H1 (cell line): ENCODE data around the gene PPP1R13B. TPM values are rescaled to one million over a fixed set of nuclear protein-coding genes. Genes with fewer than 3 reads are reported as not detected.

Experiments
- CTCF ChIA-PET: fragments of 300-600 bp; sonication (Branson Sonifier 250); formaldehyde crosslinking; loops from one replicate; lab custom pipeline; 2021; ENCODE audit not compliant: partially characterized antibody; lab: Charles Lee
- POLR2A ChIA-PET: fragments of 300-600 bp; sonication (Branson Sonifier 250); formaldehyde crosslinking; loops from one replicate; lab custom pipeline; 2021; ENCODE audit warnings: inconsistent platforms; ENCODE audit not compliant: partially characterized antibody; lab: Charles Lee
- DNase-seq, 2 experiments: peaks; one replicate each; pipeline versions ENCODE4 v3.0.0 to v3.0.0-alpha.2; 2010 to 2022; ENCODE audit warnings: low spot score in 2 of 2, low read depth in 1 of 2, mixed read lengths in 1 of 2
- FAIRE-seq: peaks from 2 replicates; lab custom pipeline; 2011; peaks lifted over from hg19 to GRCh38; lab: Jason Lieb, UNC
- H2AFZ ChIP-seq: 2 replicates; pipeline ENCODE4 v1.8.1; 2012; ENCODE audit warnings: low read length, inconsistent platforms
- H2AK5ac ChIP-seq: 2 replicates; pipeline ENCODE4 v1.6.1; 2013; ENCODE audit warnings: low read depth, low read length
- H2BK120ac ChIP-seq: replicated peaks from 2 replicates; pipeline ENCODE3; 2013; ENCODE audit warnings: low read depth, low read length, inconsistent platforms
- H2BK12ac ChIP-seq: 2 replicates; pipeline ENCODE4 v1.6.1; 2013; ENCODE audit warnings: low read depth, low read length
- H2BK15ac ChIP-seq: 2 replicates; pipeline ENCODE4 v1.6.1; 2013; ENCODE audit warnings: low read length
- H2BK20ac ChIP-seq: 2 replicates; pipeline ENCODE4 v1.6.1; 2013; ENCODE audit warnings: low read length
- H2BK5ac ChIP-seq: 2 replicates; pipeline ENCODE4 v1.6.1; 2013; ENCODE audit warnings: low read depth, low read length
- H3K14ac ChIP-seq: 2 replicates; pipeline ENCODE4 v1.6.1; 2013; ENCODE audit warnings: inconsistent platforms; ENCODE audit not compliant: insufficient read length
- H3K18ac ChIP-seq: 2 replicates; pipeline ENCODE4 v1.6.1; 2013; ENCODE audit warnings: low read length; ENCODE audit errors: extremely low read depth
- H3K23ac ChIP-seq: 2 replicates; pipeline ENCODE4 v1.6.1; 2013; ENCODE audit warnings: inconsistent platforms; ENCODE audit not compliant: insufficient read length
- H3K23me2 ChIP-seq: 2 replicates; pipeline ENCODE4 v1.6.1; 2013; ENCODE audit warnings: low read depth, low read length
- H3K27ac ChIP-seq: 2 replicates; pipeline ENCODE4 v1.6.1; 2011; ENCODE audit warnings: low read depth, low read length, inconsistent platforms
- H3K27me3 ChIP-seq, 4 experiments: replicated peaks in 1 of 4; 1 replicate in 1 of 4; 2 replicates in 3 of 4; pipeline versions ENCODE4 v1.6.1 to v1.8.1; 2011 to 2013; ENCODE audit warnings: low read length in 3 of 4, mild to moderate bottlenecking in 3 of 4, inconsistent platforms in 2 of 4, mixed read lengths in 2 of 4, moderate library complexity in 1 of 4; ENCODE audit not compliant: control insufficient read depth in 3 of 4, insufficient read depth in 3 of 4; ENCODE audit errors: extremely low read depth in 1 of 4
- H3K36me3 ChIP-seq, 4 experiments: 2 replicates each; pipeline versions ENCODE4 v1.6.1 to v1.8.1; 2011 to 2013; ENCODE audit warnings: mild to moderate bottlenecking in 4 of 4, low read length in 3 of 4, moderate library complexity in 2 of 4, control low read depth in 1 of 4, inconsistent platforms in 1 of 4; ENCODE audit not compliant: insufficient read depth in 4 of 4, control insufficient read depth in 2 of 4
- H3K4ac ChIP-seq: replicated peaks from 2 replicates; pipeline ENCODE3; 2013; ENCODE audit warnings: low read length, low read depth, mixed read lengths, inconsistent platforms; ENCODE audit not compliant: insufficient read length
- H3K4me1 ChIP-seq, 4 experiments: replicated peaks in 1 of 4; 1 replicate in 1 of 4; 2 replicates in 3 of 4; pipeline versions ENCODE4 v1.6.1 to v1.8.1; 2011 to 2013; ENCODE audit warnings: low read length in 3 of 4, inconsistent platforms in 2 of 4, mixed read lengths in 1 of 4; ENCODE audit not compliant: insufficient read depth in 4 of 4, control insufficient read depth in 3 of 4
- H3K4me2 ChIP-seq, 2 experiments: 2 replicates each; pipeline versions ENCODE4 v1.6.1 to v1.8.1; 2011 to 2013; ENCODE audit warnings: low read depth in 2 of 2, low read length in 2 of 2, control low read depth in 1 of 2, inconsistent platforms in 1 of 2, mild to moderate bottlenecking in 1 of 2; ENCODE audit not compliant: insufficient read depth in 1 of 2
- H3K4me3 ChIP-seq, 4 experiments: fragments of 200-600, 300-600 bp in 1 of 4; sonication (generic), shearing (Covaris generic), sonication (Bioruptor Twin) in 1 of 4; 2 replicates each; pipeline versions ENCODE4 v1.5.1 to v1.8.1; 2011 to 2016; ENCODE audit warnings: low read length in 4 of 4, low read depth in 3 of 4, control low read depth in 2 of 4, inconsistent platforms in 2 of 4, mild to moderate bottlenecking in 2 of 4, mixed read lengths in 1 of 4, moderate library complexity in 1 of 4; ENCODE audit not compliant: insufficient read depth in 2 of 4; ENCODE audit errors: extremely low read depth in 1 of 4
- H3K56ac ChIP-seq: replicated peaks from 2 replicates; pipeline ENCODE3; 2013; ENCODE audit warnings: low read depth, mild to moderate bottlenecking, mixed read lengths, low read length, inconsistent platforms; ENCODE audit not compliant: insufficient read length
- H3K79me1 ChIP-seq: 2 replicates; pipeline ENCODE4 v1.6.1; 2013; ENCODE audit warnings: low read depth, low read length, control low read depth
- H3K79me2 ChIP-seq, 2 experiments: 2 replicates each; pipeline versions ENCODE4 v1.6.1 to v1.8.1; 2012 to 2013; ENCODE audit warnings: low read length in 2 of 2, mild to moderate bottlenecking in 2 of 2, inconsistent platforms in 1 of 2; ENCODE audit not compliant: insufficient read depth in 2 of 2, control insufficient read depth in 1 of 2
- H3K9ac ChIP-seq, 4 experiments: replicated peaks in 1 of 4; 1 replicate in 1 of 4; 2 replicates in 3 of 4; pipeline versions ENCODE4 v1.6.1 to v1.8.1; 2011 to 2013; ENCODE audit warnings: low read depth in 3 of 4, low read length in 3 of 4, control low read depth in 2 of 4, mild to moderate bottlenecking in 2 of 4, moderate library complexity in 2 of 4, inconsistent platforms in 1 of 4; ENCODE audit errors: extremely low read depth in 1 of 4
- H3K9me3 ChIP-seq, 2 experiments: 2 replicates each; pipeline versions ENCODE4 v1.6.1 to v1.8.1; 2012 to 2013; ENCODE audit warnings: mild to moderate bottlenecking in 2 of 2, moderate library complexity in 2 of 2, control low read depth in 1 of 2, inconsistent platforms in 1 of 2, low read depth in 1 of 2, low read length in 1 of 2, mixed read lengths in 1 of 2; ENCODE audit not compliant: insufficient read depth in 2 of 2
- H4K20me1 ChIP-seq, 2 experiments: replicated peaks in 1 of 2; 2 replicates each; pipeline versions ENCODE3 to v1.8.1; 2011 to 2013; ENCODE audit warnings: inconsistent platforms in 2 of 2, low read length in 2 of 2, mild to moderate bottlenecking in 1 of 2; ENCODE audit not compliant: insufficient read depth in 2 of 2, control insufficient read depth in 1 of 2
- H4K5ac ChIP-seq: 2 replicates; pipeline ENCODE4 v1.6.1; 2013; ENCODE audit warnings: low read length, low read depth, mixed read lengths, inconsistent platforms; ENCODE audit not compliant: insufficient read length
- H4K8ac ChIP-seq: 2 replicates; pipeline ENCODE4 v1.8.0; 2013; ENCODE audit warnings: mild to moderate bottlenecking, moderate library complexity, low read length, inconsistent platforms; ENCODE audit not compliant: insufficient read depth; ENCODE audit errors: extremely low read depth
- H4K91ac ChIP-seq: replicated peaks from 2 replicates; pipeline ENCODE3; 2013; ENCODE audit warnings: low read length, mixed read lengths, inconsistent platforms; ENCODE audit not compliant: insufficient read length
- ASH2L ChIP-seq: fragments of 200-600, 300-600 bp; sonication (generic); IDR thresholded peaks from one replicate; pipeline ENCODE4 v1.7.1; 2017; ENCODE audit warnings: low read length
- WGBS, 2 experiments: shearing (Covaris generic) in 1 of 2; methylation state at CpG; one replicate each; pipeline versions ENCODE4 v1.1.6 to v1.1.7; 2013 to 2015; ENCODE audit warnings: low lambda C conversion rate in 2 of 2, mixed read lengths in 2 of 2, inconsistent platforms in 1 of 2, low coverage in 1 of 2, missing lambda C conversion rate in 1 of 2; ENCODE audit not compliant: insufficient replicate concordance in 2 of 2, insufficient coverage in 1 of 2, insufficient read length in 1 of 2; ENCODE audit errors: extremely low coverage in 1 of 2, missing lambda C conversion rate in 1 of 2; 5-methylcytosine and 5-hydroxymethylcytosine counted together
- polyA plus RNA-seq, 7 experiments: library from polyadenylated mRNA; depleted of rRNA in 3 of 7; stranded (reverse) in 5 of 7; unstranded in 2 of 7; fragments of >200 nt in 5 of 7; fragments of 200-250 nt in 2 of 7; gene quantifications; 1 replicate in 5 of 7; 2 replicates in 1 of 7; 4 replicates in 1 of 7; pipeline versions ENCODE4 v1.2.1 to v1.2.3, GENCODE V29; 2011 to 2013; ENCODE audit warnings: missing spikeins in 2 of 7, mixed read lengths in 2 of 7
- total RNA-seq: library from RNA; stranded (reverse); fragmentation: NEBNext Ultra II Directional; extraction: Animal tissue kit (Norgen Biotek cat#: 25700); gene quantifications from 2 replicates; pipeline ENCODE4 v1.2.1, GENCODE V29; 2021
- TF ChIP-seq, protein P1 (sequence below): IDR thresholded peaks from 2 replicates; pipeline ENCODE4 v1.6.1; 2012; ENCODE audit warnings: inconsistent platforms

Gene PPP1R13B
- total and polyA plus RNA-seq, 2 of the 8 experiments (the other 6 are each of a cell fraction or from before 2014, with no cell fraction given) = 2.6 to 8.9 TPM

DNA sequence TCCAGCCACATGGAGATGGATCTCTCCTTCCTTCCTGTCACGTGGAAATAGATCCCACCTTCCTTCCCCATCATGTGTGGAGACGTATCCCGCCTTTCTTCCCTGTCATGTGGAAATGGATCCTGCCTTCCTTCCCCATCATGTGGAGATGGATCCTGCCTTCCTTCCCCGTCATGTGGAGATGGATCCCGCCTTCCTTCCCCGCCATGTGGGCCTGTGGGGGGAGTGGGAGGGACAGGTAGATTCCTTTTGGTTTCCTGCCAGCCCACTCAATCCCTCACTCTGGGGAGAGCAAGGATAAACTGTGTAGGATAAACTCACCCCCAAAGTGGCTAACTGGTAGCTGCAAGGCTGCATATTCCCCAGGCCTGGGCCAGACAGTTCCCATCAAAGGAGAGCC is 49.2 kb upstream of the PPP1R13B start:
- H3K4me1 ChIP-seq = no peaks in the 10 kb centered on the region
- H3K36me3 ChIP-seq = no peaks in the 10 kb centered on the region
- 0 out of 2 replicates have a peak overlapping the region, but pooled peaks have one; percentile 40 for H2AK5ac ChIP-seq
- no peak overlapping the region for H4K91ac ChIP-seq
- no peak overlapping the region for H3K14ac ChIP-seq
- H2AFZ ChIP-seq = no peak overlapping the region
- no peak overlapping the region for H4K8ac ChIP-seq
- H3K4me3 ChIP-seq = no peak overlapping the region
- peaks cover 0 to 3% of the 10 kb centered on the region in 2 experiments; a peak in 1 of 4 replicates for H3K9me3 ChIP-seq
- no peaks in the 10 kb centered on the region for H3K79me1 ChIP-seq
- no peak overlapping the region; the same call in 1 of the 2 replicates for H2BK5ac ChIP-seq
- CTCF ChIA-PET = interaction anchor here (0.5 to 1.6 kb wide), 5 partner anchors 10 to 181 kb away, joined by 3 to 4 read pairs (median 3); no protein-coding TSS in a partner anchor
- no peak overlapping the region for H2BK12ac ChIP-seq
- H2BK20ac ChIP-seq = no peak overlapping the region
- H3K9ac ChIP-seq = no peak overlapping the region
- no peak overlapping the region for H3K4ac ChIP-seq
- POLR2A ChIA-PET = no interaction called here
- H3K27me3 ChIP-seq = no peaks in the 10 kb centered on the region
- no peaks in the 10 kb centered on the region for H3K79me2 ChIP-seq
- TF ChIP-seq, protein P1, sequence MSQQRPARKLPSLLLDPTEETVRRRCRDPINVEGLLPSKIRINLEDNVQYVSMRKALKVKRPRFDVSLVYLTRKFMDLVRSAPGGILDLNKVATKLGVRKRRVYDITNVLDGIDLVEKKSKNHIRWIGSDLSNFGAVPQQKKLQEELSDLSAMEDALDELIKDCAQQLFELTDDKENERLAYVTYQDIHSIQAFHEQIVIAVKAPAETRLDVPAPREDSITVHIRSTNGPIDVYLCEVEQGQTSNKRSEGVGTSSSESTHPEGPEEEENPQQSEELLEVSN = peak; percentile 53; the same call in 1 of the 2 replicates
- TF ChIP-seq ASH2L = no peak
- TF ChIP-seq, all 59 proteins: peak for 1
- H3K4me2 ChIP-seq = no peak overlapping the region
- H3K27ac ChIP-seq = no peak overlapping the region
- H4K20me1 ChIP-seq = no peaks in the 10 kb centered on the region
- DNase-seq = no peak
- H2BK15ac ChIP-seq = no peak overlapping the region
- peak; percentile 63 for FAIRE-seq
- WGBS, 2 experiments = 58% methylated on average over 6 of the region's 6 CpGs; no CpG with 5 or more reads in 1 of the 2 experiments
- H2BK120ac ChIP-seq = no peak overlapping the region
- H3K23me2 ChIP-seq = no peaks in the 10 kb centered on the region
- H3K18ac ChIP-seq = no peak overlapping the region
- H3K23ac ChIP-seq = no peak overlapping the region
- H3K56ac ChIP-seq = no peak overlapping the region
- no peak overlapping the region for H4K5ac ChIP-seq
